C4-2B (cell line): ENCODE data around the gene SIRPD.

ENCODE experiments used
- CTCF ChIP-seq: fragments of 450-650 bp; conservative IDR thresholded peaks from 2 replicates; pipeline ENCODE4 v1.5.1; 2017; ENCODE audit warnings: mild to moderate bottlenecking
- ZFX ChIP-seq: fragments of 450-650 bp; IDR thresholded peaks from 2 replicates; pipeline ENCODE4 v1.6.1; 2017

- TF ChIP-seq CTCF (no peak), ZFX (no peak)
These were observed 19.8 kb downstream of the SIRPD start for GRCh38 chr20:1537731-1538058.
